ENCODE results near the gene RS1. TPM values are rescaled to one million over a fixed set of nuclear protein-coding genes. Genes with fewer than 3 reads are reported as not detected.

The RS1 gene
- polyA plus RNA-seq, 1 donor (not counting 4 experiments of a cell fraction or from before 2014, with no cell fraction given), result not detected

DNA sequence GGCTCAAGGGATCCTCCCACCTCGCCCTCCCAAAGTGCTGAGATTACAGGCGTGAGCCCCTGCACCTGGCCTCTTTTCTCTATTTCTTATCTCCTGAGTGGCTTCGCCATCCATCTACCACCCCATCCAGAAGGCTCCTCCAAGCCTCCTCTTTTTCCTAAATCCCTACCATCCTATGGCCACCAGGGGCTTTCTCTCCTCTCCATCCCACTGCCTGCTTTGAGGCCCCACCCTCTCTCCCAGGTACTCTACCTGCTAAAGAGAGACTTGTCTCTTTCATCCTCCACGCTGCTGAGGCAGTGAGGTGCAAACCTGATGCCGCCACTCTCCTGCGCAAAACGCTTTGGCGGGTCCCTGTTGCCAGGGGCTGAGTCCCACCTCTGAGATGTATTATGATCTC lies 7.0 kb downstream of the RS1 start:
- DNase-seq (ENCODE audit: low read depth, low spot score) (no peak), FAIRE-seq (no peak)
- Histone ChIP-seq H2AFZ (ENCODE audit: control insufficient read depth, low read length) (no peak overlapping the region), H3K4me2 (ENCODE audit: control insufficient read depth, extremely low read depth, insufficient read depth, low read depth, low read length) (no peak overlapping the region), H3K4me1 (ENCODE audit: control insufficient read depth, extremely low read depth, insufficient read depth, low read length) (no peaks in the 10 kb centered on the region), H3K9ac (ENCODE audit: control insufficient read depth, extremely low read depth, insufficient read depth, low read length) (no peak overlapping the region), H3K9me3 (ENCODE audit: control insufficient read depth, low read depth, low read length) (no peaks in the 10 kb centered on the region), H3K36me3 (ENCODE audit: control insufficient read depth in 2 of 2, extremely low read depth in 1 of 2, insufficient read depth in 2 of 2, low read length in 2 of 2) (no peaks in the 10 kb centered on the region), H3K79me2 (ENCODE audit: control insufficient read depth, insufficient read depth, low read length) (no peaks in the 10 kb centered on the region), H3K9me1 (ENCODE audit: control insufficient read depth, extremely low read depth, insufficient read depth, low read length) (no peaks in the 10 kb centered on the region), H3K27me3 (ENCODE audit: control insufficient read depth, extremely low read depth, insufficient read depth, low read length) (no peaks in the 10 kb centered on the region), H4K20me1 (ENCODE audit: control insufficient read depth, extremely low read depth, insufficient read depth, low read length) (no peaks in the 10 kb centered on the region), H3K4me3 (ENCODE audit: control insufficient read depth in 2 of 3, extremely low read depth in 1 of 3, insufficient read depth in 2 of 3, low read depth in 1 of 3, low read length in 3 of 3) (no peak overlapping the region), H3K27ac (ENCODE audit: control insufficient read depth, insufficient read depth, low read length) (no peak overlapping the region)
- TF ChIP-seq, protein P1, sequence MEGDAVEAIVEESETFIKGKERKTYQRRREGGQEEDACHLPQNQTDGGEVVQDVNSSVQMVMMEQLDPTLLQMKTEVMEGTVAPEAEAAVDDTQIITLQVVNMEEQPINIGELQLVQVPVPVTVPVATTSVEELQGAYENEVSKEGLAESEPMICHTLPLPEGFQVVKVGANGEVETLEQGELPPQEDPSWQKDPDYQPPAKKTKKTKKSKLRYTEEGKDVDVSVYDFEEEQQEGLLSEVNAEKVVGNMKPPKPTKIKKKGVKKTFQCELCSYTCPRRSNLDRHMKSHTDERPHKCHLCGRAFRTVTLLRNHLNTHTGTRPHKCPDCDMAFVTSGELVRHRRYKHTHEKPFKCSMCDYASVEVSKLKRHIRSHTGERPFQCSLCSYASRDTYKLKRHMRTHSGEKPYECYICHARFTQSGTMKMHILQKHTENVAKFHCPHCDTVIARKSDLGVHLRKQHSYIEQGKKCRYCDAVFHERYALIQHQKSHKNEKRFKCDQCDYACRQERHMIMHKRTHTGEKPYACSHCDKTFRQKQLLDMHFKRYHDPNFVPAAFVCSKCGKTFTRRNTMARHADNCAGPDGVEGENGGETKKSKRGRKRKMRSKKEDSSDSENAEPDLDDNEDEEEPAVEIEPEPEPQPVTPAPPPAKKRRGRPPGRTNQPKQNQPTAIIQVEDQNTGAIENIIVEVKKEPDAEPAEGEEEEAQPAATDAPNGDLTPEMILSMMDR (optimal IDR thresholded peaks at IDR 0.05 in 1 of 3, IDR thresholded peaks at IDR 0.05 in 1 of 3, conservative IDR thresholded peaks at IDR 0.05 in 1 of 3; ENCODE audit: extremely low read depth in 1 of 3, insufficient read depth in 2 of 3, low read length in 3 of 3), result no peak
- TF ChIP-seq EZH2 (IDR thresholded peaks at IDR 0.05; ENCODE audit: low read length), result no peak
- dilution Hi-C loops (cut with MboI; ENCODE audit: extremely low pct_ligation_motif_present, low sequenced_read_pairs), result no loop called here

DNA sequence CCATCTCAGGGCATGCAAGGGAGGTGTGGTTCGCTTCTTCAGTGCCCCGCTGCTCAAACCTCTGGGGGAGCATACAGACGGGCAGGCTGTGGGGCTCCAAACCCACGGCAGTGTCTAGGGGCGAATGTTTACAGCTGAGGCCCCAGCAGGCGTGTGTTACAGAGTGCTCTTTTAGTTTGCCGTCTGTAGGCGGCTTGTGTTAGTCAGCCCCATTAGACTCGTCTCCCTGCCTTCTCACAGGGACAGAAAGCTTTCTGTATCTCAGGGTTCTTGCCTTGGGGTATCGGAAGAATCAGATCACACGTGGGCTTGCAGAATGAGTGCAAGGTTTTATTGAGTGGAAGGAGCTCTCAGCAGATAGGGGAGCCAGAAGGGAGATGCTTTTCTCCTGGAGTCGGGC lies 10.6 kb downstream of the RS1 start:
- H3K27me3 ChIP-seq (ENCODE audit: control insufficient read depth, extremely low read depth, insufficient read depth, low read length), result no peaks in the 10 kb centered on the region
- no peak overlapping the region for H3K27ac ChIP-seq (ENCODE audit: control insufficient read depth, insufficient read depth, low read length)
- no peak overlapping the region for H3K9ac ChIP-seq (ENCODE audit: control insufficient read depth, extremely low read depth, insufficient read depth, low read length)
- no peaks in the 10 kb centered on the region for H3K36me3 ChIP-seq (ENCODE audit: control insufficient read depth in 2 of 2, extremely low read depth in 1 of 2, insufficient read depth in 2 of 2, low read length in 2 of 2)
- no peaks in the 10 kb centered on the region for H4K20me1 ChIP-seq (ENCODE audit: control insufficient read depth, extremely low read depth, insufficient read depth, low read length)
- FAIRE-seq (no peak), DNase-seq (ENCODE audit: low read depth, low spot score) (no peak)
- H3K79me2 ChIP-seq (ENCODE audit: control insufficient read depth, insufficient read depth, low read length), result no peaks in the 10 kb centered on the region
- H3K9me1 ChIP-seq (ENCODE audit: control insufficient read depth, extremely low read depth, insufficient read depth, low read length), result no peaks in the 10 kb centered on the region
- H2AFZ ChIP-seq (ENCODE audit: control insufficient read depth, low read length), result no peak overlapping the region
- H3K4me2 ChIP-seq (ENCODE audit: control insufficient read depth, extremely low read depth, insufficient read depth, low read depth, low read length), result no peak overlapping the region
- dilution Hi-C loops (cut with MboI; ENCODE audit: extremely low pct_ligation_motif_present, low sequenced_read_pairs), result no loop called here
- H3K4me3 ChIP-seq (ENCODE audit: control insufficient read depth in 2 of 3, extremely low read depth in 1 of 3, insufficient read depth in 2 of 3, low read depth in 1 of 3, low read length in 3 of 3), result no peak overlapping the region
- no peaks in the 10 kb centered on the region for H3K9me3 ChIP-seq (ENCODE audit: control insufficient read depth, low read depth, low read length)
- H3K4me1 ChIP-seq (ENCODE audit: control insufficient read depth, extremely low read depth, insufficient read depth, low read length), result no peaks in the 10 kb centered on the region
- TF ChIP-seq, protein P1 (optimal IDR thresholded peaks at IDR 0.05 in 1 of 3, IDR thresholded peaks at IDR 0.05 in 1 of 3, conservative IDR thresholded peaks at IDR 0.05 in 1 of 3; ENCODE audit: extremely low read depth in 1 of 3, insufficient read depth in 2 of 3, low read length in 3 of 3), result no peak
- no peak for TF ChIP-seq EZH2 (IDR thresholded peaks at IDR 0.05; ENCODE audit: low read length)
